ENCODE data around the gene TRIM71.
"Not testable (repeated sequence)": the region's sequence is repeated elsewhere in the genome, so short reads cannot be mapped to it uniquely, and the experiment has no call there.

The TRIM71 gene

DNA sequence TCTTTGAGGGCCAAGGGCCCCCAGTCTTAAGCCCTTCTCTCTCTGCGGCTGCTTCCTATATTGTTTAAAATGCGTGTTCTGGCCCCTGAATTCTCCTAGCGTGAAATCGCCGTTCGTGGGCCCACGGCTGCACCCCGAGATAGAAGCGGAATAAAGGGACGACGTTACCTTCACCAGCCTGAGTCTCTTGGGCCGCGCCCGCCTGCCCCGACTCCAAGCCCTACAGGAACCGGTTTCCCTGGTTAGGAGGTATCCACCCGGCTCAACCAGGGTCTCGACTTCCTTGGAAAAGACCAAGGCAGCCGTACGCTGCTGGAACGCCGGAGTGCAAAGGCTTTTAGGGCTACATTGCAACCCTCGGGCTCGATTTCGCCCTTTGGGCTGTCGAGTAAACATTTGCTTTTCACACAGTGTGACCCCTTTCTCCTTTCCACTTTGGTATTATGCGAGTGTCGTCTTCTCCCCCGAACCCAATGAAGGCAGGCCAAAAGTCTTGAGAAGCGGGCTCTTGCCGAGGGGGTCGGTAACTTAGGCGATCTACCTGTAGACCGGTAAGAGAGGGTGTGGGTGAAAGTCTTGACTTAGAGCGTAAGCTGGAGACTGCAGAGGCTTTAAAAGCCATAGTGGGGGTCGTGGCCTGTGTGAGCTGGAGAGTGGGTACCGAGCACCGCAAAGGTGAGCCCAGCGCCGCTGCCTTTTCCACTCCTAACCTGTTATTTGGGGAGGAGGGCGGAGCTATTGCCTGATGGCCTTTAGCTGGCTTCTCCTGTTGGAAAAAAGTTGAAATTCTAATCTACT lies 2.0 kb downstream of the TRIM71 start:
- no peak for DNase-seq (ENCODE audit: low read depth in 2 of 3, low spot score in 2 of 3)

DNA sequence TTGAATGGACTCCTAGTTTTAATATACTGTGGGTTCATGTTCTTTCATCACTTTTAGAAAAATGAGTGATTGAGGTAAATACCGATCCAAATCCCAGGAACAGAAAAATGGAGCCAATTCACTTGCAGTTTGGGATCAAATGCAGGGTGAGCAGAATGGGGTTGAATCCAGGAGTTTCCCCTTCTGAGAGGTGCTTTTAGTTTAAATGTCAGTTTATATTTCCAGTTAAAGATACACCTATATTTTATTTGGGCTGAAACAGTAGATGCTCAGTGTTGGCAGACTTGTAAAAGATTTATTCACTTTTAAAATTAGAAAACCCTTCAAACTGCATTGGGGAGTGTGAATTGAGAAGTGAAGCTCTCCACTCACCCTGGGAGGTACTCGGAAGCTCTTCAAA lies 2.6 kb downstream of the TRIM71 start:
- DNase-seq (ENCODE audit: low read depth in 2 of 3, low spot score in 2 of 3): no peak

DNA sequence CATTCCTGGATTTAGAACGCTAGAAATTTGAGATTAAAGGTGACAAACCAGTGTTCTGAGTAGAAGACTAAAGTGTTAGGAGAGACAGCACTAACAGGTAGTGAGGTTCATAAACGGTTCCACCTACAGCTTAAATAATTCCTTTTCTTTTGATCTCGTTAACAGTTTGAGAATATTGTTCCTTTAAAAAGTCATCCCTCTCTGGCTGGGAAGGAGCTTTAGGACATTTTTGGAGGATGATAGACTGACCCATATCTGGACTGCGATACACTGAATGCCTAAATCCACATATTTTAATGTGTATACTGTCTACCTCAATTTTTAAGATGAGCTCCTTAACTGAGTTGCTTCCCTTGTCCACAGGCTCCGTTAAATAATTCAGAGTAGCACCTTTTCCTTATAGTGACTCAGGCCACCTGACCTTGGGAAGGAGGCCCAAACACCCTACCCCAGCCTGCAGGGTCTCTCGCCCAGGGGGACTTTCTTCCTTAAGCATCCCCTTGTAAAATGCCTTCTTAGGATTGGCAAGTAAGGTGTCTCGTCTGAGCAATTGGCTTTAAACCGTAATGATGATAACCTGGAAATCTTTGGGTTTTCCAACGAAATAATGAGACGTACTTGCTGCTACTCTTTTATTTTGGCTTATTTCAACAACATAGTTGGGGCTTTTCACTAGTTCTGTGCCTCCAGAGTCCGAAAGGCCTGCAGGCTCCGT lies 3.3 kb downstream of the TRIM71 start:
- DNase-seq (ENCODE audit: low read depth in 2 of 3, low spot score in 2 of 3): no peak

DNA sequence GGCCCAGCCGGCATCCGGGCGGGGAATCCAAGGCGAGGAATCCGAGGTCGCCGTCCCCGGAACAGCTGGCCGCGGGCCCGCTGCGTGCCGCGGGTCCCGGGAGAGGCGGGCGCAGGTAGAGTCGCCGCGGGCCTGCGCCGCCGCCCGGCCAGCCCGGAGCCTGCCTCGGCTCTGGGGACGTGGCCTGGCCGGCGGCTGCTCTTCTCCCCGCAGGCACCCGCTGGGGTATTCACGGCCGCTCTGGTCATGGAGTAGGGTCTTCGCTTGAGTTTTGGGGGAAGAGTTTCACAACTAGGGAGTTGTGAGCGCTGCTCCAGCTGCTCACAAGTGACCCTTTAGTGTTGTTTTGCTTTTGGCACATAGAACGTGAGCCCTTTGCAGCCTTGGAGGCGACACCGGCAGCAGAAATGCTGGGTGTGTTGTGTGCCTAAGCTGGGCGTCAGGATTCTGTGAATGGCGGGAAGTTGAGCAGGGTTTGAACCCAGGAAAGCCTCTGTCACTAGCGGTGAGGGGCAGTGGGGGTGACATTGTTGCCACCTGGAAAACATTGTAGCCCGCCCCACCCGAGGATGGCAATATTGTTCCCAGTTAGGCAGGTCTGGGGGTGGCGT lies 4.0 kb downstream of the TRIM71 start:
- DNase-seq (ENCODE audit: low read depth in 2 of 3, low spot score in 2 of 3): no peak

- DNase-seq (ENCODE audit: low read depth in 2 of 3, low spot score in 2 of 3): no peak
Observed at GRCh38 chr3:32822609-32823498, 5.1 kb downstream of the TRIM71 start.

- DNase-seq (ENCODE audit: low read depth in 2 of 3, low spot score in 2 of 3): not testable (repeated sequence)
Observed at GRCh38 chr3:32823641-32824184, 5.9 kb downstream of the TRIM71 start.

DNA sequence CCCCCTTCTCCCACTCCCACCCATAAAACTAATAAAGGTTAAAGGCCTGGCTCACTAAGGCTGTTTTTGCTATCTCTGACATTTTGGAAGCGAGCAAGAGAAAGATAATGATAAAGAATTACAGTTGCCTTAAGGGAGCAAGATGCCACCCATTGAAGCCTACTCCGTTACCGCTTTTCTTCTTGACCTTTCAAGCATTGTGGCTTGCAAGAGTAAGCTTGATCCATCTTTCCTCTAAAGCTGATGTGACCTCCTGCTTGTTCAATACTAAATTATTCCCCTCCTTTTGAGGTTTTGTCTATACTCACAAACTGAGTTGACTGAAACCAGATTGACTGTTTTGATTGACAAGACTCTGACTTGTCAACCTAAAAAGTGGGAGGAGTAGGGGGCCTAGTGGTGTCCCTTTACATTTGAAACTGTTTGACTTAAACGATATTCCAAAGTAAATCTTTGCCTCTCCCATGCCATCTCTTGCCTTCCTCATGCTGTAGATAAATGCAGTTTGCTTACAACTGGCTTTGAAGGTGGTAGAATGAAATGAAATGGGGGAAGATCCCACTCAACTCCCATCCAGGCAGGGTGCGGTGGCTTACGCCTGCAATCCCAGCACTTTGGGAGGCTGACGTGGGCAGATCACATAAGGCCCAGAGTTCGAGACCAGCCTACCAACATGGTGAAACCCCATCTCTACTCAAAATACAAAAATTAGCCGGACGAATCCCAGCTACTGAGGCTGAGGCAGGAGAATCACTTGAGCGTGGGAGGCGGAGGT lies 8.0 kb downstream of the TRIM71 start:
- DNase-seq (ENCODE audit: low read depth in 2 of 3, low spot score in 2 of 3): no peak

- DNase-seq (ENCODE audit: low read depth in 2 of 3, low spot score in 2 of 3): no peak
Observed at GRCh38 chr3:32831062-32831461, 13.3 kb downstream of the TRIM71 start.

GRCh38 chr3:32831791-32832190 lies 14.0 kb downstream of the TRIM71 start:
- DNase-seq (ENCODE audit: low read depth in 2 of 3, low spot score in 2 of 3): no peak

GRCh38 chr3:32832193-32832592 lies 14.4 kb downstream of the TRIM71 start:
- DNase-seq (ENCODE audit: low read depth in 2 of 3, low spot score in 2 of 3): no peak

DNA sequence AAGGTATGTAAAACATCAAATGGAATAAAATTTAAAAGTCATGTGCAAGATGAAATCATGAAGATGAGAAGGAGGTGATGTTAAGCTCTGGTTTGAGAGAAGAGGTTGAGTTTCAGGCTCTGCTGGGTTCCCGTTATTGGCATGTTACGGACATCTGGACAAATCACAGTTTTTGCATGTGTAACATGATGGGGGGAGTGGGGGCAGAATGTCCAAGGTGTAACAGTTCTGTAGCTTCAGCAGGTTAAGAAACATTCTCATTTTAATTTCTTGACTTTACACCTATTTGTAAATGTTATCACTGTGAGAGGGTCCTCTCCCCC lies 17.2 kb downstream of the TRIM71 start:
- no peak for DNase-seq (ENCODE audit: low read depth in 2 of 3, low spot score in 2 of 3)

- DNase-seq (ENCODE audit: low read depth in 2 of 3, low spot score in 2 of 3): no peak
Observed at GRCh38 chr3:32835961-32836360, 18.2 kb downstream of the TRIM71 start.

GRCh38 chr3:32836601-32837000 lies 18.8 kb downstream of the TRIM71 start:
- DNase-seq (ENCODE audit: low read depth in 2 of 3, low spot score in 2 of 3): no peak

GRCh38 chr3:32837366-32837765 lies 19.6 kb downstream of the TRIM71 start:
- DNase-seq (ENCODE audit: low read depth in 2 of 3, low spot score in 2 of 3): no peak

DNA sequence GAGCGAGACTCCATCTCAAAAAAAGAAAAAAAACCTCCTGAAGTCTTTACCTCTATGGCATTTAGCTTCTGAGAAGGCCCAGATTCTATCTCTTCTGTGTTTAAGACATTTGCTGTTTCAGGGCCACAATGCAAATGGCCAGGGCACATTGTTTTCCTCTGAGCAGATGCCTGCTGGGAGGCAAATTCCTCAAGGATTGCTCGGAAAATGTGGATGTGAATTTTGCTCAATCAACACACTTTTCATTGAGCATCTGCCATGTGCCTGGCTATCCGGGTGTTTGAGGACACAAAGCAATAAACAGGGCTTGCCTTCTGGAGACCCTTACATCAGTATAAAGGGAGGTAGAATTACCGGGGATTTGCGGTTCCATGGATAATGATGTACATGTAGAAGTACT lies 20.0 kb downstream of the TRIM71 start:
- no peak for DNase-seq (ENCODE audit: low read depth in 2 of 3, low spot score in 2 of 3)

DNA sequence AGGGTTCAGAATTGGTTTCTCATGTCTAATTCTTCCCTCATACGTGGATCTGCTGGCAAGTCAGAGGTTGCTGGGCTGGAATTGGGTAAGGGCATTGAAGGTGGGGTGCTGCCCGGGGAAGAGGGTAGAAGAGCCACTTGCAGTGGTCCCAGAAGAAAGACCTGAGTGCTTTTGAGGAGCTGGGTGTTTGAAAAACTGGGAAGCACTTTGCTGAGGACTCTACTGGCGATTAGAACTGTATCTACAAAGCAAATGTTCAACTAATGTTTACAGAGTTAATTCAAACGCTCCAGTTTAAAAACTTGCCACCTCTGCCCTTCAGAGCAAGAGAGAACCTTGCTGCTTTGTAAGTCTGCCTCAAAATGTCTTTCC lies 21.9 kb downstream of the TRIM71 start:
- no peak for DNase-seq (ENCODE audit: low read depth in 2 of 3, low spot score in 2 of 3)

DNA sequence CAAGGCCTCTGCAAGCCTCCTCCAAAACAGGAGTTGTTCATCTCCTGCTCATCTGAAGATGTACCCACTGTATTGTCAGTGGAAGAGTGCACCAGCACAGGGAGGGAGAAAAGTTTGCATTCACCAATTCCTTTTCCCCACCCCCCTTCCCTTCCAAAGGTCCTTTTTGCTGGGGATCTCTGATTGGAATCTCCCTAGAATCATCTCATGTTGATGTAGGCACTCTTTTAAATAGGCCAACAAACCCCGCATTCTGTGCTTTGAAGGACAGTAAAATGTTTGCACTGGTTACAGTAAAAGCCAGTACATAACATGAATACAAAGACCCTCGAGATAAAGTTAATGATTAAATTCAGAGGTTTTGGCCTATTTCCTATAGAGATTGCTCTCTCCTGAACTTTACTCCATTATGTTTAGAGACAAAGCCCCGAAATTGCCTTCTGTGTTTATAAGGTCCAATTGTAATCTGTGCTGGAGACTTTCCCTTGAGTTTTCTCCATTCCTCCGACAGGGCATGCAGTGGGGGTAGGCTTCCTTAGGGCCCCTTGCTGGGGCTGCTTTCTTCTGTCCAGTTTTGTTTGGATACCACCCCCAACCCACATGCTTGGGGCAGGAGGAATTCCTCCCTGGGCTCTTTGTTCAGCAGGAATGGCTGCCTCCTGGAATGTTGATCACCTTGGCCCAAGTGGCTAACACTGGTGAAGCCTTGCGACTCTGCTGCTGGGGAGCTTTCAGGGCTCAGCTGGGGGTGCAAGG lies 22.5 kb downstream of the TRIM71 start:
- no peak for DNase-seq (ENCODE audit: low read depth in 2 of 3, low spot score in 2 of 3)

DNA sequence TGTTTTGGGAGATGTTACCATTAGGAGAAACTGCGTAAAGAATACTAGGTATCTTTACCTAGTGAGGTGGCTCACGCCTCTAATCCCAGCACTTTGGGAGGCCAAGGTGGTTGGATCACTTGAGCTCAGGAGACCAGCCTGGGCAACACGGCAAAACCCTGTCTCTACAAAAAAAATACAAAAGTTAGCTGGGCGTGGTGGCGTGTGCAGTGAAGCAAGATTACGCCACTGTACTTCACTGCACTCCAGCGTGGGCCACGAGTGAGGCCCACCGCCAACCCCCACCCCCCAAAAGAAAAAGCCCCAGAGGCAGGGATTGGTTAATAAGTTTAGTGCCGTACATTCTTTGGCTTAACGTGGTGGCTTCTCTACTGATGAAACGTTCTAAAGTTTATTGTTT lies 23.5 kb downstream of the TRIM71 start:
- DNase-seq (ENCODE audit: low read depth in 2 of 3, low spot score in 2 of 3): no peak

DNA sequence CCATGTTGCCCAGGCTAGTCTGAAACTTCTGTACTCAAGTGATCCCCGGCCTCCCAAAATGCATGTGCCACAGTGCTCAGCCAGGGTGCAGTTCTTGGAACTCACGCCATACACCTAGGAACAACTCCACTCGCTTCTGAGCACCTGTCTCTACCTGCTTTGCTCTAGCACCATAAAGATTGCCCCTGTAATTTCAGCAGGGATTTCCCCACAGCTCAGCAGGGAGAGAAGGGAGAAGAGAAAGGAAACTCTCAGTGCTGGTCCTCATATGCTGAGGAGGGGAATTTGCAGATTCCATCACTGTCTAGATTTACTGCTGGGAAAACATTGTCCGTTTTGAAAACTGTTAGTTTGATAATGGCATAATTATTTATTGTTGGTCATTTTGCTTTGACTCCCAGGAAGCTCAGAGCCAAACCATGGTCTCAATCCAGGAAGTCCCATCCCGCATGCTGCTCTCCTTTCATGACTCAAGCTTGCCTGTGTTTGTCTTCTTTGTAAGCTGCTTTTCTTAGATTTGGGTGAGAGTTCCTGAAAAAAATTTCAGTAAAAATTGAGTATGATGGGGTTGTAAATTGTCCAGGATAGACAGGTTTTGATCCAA lies 24.2 kb downstream of the TRIM71 start:
- no peak for DNase-seq (ENCODE audit: low read depth in 2 of 3, low spot score in 2 of 3)
